SKM-1 (cell line): Measurements from ENCODE around the gene PTGES3.
"Not testable (repeated sequence)": the region's sequence is repeated elsewhere in the genome, so short reads cannot be mapped to it uniquely, and the experiment has no call there.

Experiments
- DNase-seq: peaks from one replicate; lab custom pipeline; 2025; ENCODE audit not compliant: unreplicated experiment; lab: John Stamatoyannopoulos, UW

PTGES3 gene

GRCh38 chr12:56688129-56688845, at the start of gene PTGES3:
Gene PTGES3, minus strand, starts transcription at chr12:56688284. Its CDS starts 285 bp downstream, at chr12:56687999.
- peak; percentile 84 for DNase-seq

DNA sequence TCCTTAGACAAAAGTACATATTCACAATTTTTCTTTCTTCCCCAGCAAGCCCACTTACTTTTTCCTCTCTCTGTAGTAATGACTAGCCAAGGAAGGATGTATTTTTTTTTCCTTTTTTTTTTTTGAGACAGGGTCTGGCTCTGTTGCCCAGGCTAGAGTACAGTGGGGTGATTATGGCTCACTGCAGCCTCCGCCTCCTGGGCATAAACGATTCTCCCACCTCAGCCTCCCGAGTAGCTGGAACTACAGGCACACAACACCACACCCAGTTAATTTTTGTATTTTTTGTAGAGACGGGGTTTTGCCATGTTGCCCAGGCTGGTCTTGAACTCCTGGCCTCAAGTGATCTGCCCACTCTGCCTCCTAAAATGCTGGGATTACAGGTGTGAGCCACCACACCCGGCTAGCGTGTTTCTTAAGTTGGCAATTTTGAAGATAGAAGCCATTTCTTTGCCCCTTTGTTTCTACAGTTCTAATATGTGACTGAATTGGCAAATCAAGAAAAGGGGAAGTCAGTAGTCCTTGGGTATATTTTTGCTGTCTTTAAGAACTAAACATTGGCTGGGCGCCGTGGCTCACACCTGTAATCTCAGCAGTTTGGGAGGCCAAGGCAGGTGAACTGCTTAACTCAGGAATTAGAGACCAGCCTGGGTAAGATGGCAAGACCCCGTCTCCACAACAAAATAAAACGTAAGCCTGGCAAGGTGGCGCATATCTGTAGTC, 40.2 kb upstream of the PTGES3 start:
- no peak for DNase-seq

DNA sequence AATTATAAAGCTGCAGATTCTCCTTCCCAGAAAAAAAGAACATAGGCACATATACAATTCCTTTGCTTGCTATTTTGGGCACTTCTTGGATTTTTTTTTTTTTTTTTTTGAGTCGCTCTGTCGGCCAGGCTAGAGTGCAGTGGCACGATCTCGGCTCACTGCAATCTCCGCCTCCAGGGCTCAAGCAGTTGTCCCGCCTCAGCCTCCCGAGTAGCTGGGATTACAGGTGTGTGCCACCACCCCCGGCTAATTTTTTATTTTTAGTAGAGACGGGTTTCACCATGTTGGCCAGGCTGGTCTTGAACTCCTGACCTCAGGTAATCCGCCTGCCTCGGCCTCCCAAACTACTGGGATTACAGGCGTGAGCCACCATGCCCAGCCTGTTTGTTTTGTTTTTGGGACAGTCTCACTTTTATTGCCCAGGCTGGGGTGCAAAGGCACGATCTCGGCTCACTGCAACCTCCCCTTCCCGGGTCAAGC, 38.2 kb upstream of the PTGES3 start:
- not testable (repeated sequence) for DNase-seq

DNA sequence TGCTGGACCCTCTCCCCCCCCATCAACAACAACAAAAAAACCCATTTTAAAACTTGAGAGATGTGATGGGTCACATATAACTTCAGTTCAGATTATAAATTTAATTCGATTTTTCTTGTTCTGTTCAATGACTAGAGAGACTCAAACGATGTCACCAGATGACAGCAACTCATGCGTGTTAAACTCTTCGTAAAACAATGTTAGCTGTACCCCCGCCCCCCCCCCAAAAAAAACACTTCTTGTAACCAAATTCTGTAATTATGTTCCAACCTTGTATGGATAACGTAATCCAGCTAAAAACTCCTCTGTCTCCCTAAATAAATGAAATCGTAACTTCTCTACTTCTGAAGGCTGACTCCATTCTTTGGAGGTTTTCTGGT, 37.6 kb upstream of the PTGES3 start:
- no peak for DNase-seq

GRCh38 chr12:56724972-56725722, 37.1 kb upstream of the PTGES3 start, which contains the start of gene NACA:
Gene NACA, minus strand, starts transcription at chr12:56725299. Its CDS starts 778 bp downstream, at chr12:56724521.
- DNase-seq = peak; percentile 77

- DNase-seq = no peak
Measured at GRCh38 chr12:56724701-56724971, 36.6 kb upstream of the PTGES3 start.

- no peak for DNase-seq
Measured at GRCh38 chr12:56723889-56724700, 36.0 kb upstream of the PTGES3 start.

- no peak for DNase-seq
Measured at GRCh38 chr12:56723352-56723751, 35.3 kb upstream of the PTGES3 start.

DNA sequence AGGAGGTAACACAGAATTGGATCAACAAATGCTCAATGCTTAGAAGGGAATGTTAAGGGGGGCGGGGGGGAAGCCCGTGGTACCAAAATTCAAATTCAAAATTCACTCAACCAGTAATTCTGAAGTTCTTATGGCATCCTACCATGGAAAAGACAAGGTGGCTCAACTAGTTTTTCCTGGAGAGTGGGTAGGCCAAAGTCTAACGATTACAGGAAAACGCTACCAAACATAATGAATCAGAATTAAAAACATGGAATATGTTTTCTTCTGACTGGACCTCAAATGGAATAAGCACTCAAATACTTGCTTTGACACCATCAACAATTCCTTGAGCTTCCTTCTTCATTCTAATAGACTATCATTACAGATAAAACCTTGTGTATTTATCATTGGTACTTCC, 34.7 kb upstream of the PTGES3 start:
- DNase-seq = no peak

DNA sequence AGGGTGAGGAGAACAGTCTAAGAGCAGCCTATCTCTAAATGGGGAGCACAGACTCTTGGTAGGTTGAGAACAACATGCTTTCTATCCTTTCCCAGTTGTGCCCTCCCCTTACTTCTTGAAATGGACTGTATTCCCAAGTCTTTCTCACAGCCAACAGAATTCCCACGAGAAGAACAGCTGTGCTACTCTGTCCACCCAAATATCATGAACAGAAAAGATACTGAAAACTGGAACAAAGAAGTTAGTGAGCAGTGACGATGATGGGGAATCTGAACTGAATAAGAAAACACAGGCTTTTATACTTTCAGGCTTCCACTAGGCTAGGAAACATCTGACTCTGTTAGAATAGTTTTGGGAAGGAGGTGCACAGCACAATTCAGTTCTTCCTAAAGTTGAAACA, 33.6 kb upstream of the PTGES3 start:
- no peak for DNase-seq

DNA sequence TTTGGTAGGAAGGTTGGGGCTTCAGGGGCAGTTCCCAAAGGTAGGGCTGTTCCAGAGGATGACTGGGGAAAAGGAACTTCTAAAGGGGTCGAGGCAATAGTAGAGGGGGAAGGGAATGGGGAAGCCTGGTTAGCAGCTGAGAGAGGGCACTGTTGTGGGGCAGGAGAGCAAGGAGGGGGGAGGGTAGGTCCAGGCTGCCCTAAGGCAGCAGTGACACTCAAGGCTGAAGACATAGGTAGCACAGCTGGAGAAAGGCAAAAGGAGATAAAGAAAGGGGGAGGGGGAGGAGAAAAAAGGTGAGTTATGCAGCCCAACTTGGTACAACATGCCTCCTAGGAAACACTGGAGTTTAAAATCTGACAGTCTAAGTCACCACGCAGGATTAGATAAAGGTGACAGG, 33.1 kb upstream of the PTGES3 start:
- DNase-seq = no peak

DNA sequence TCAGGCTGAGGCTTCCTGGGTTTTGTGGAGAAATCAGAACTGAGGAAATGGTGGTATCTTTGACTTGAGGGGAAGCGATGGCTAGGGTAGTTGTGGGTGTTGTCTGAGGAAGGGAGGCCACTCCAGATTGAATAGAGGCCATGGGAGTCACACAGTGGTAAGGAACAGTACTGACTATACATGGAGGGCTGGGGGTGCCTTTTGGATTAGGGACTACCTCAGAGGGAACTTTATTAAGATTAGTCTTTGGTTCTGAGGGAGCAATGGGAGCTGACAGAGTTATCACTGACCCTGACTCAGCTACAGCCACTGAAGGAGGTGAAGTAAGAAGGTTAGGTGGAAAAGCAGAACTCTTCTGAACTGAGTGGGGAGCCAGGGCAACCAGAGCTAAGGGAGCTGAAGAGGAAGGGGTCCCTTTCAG, 32.7 kb upstream of the PTGES3 start:
- peak; percentile 9 for DNase-seq

- no peak for DNase-seq
Measured at GRCh38 chr12:56719056-56719455, 31.0 kb upstream of the PTGES3 start.

DNA sequence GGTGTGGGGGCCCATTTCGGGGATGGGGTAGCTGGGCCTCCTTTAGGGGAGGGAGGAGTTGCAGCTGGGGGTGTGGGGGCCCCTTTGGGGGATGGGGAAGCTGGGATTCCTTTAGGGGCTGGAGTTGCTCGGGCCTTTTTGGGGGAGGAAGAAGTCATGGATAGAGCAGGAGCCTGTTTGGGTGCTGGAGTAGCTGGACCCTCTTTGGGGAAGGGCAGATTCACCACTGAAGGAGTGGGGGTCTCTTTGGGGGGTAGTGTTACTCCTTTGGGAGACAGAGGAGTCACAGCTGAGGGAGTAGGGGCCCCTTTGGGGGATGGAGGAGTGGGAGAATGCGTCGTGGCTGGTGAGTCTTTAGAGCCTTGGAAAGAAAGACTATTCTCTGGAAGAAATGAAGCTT, 30.6 kb upstream of the PTGES3 start:
- DNase-seq = no peak

- no peak for DNase-seq
Measured at GRCh38 chr12:56718149-56718548, 30.1 kb upstream of the PTGES3 start.

DNA sequence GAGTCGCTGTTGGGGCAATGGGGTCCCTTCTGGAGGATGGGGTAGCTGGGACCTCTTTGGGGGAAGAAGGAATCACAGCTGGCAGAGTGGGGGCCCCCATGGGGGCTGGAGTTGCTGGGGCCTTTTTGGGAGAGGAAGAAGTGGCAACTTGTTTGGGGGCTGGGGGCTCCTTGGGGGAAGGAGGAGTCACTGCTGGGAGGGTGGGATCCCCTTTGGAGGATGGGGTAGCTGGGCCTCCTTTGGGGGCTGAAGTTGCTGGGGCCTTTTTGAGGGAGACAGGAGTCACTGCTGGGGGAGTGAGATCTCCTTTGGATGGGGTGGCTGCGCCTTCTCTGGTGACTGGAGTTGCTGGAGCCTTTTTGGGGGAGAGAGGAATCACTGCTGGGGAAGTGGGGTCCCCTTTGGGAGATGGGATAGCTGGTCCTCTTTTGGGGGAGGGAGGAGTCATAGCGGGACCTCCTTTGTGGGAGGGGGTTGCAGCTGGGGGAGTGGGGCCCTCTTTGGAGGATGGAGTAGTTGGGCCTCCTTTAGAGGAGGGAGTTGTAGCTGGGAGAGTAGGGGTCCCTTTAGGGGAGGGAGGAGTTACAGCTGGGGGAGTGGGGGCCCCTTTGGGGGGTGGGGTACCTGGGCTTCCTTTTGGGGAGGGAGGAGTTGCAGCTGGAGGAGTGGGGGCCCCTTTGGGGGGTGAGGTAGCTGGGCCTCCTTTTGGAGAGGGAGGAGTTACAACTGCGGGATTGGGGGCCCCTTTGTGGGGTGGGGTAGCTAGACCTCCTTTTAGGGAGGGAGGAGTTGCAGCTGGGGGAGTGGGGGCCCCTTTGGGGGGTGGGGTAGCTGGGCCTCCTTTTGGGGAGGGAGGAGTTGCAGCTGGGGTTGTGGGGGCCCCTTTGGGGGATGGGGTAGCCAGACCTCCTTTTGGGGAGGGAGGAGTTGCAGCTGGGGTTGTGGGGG, 29.1 kb upstream of the PTGES3 start:
- DNase-seq = no peak

DNA sequence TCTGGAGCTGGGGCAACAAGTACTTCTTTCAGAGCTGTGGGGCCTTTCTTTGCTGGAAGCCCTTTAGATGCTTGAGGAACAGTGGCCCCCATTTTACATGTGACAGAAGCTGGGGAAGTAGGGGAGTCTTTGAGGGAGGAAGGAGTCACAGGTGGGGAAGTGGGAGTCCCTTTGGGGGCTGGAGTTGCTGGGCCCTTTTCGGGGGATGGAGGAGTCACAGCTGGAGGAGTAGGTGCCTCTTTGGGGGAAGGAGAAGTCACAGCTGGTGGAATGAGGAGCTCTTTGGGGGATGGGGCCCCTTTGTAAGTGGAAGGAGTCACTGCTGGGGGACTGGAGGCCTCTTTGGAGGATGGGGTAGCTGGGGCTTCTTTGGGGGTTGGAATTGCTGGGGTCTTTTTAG, 28.4 kb upstream of the PTGES3 start:
- DNase-seq = no peak

DNA sequence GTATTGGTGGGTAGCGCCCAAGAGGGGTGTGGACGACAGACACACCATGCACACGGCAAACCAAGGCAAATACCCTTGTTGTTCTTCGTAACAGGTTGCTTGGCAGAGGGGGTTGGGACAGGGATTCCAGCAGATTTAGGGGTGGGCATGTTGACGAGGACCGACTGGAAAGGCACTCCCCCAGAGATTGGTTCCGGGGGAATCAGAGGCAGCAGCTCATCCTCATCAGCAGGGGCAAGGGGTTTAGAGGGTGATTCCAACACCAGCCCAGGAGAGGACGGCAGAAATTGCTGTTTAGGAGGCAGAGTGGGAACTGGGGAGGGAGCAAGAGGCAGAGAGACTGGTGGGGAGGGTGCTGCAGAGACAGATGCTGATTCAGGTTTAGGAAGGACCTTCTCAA, 27.7 kb upstream of the PTGES3 start:
- DNase-seq = no peak

DNA sequence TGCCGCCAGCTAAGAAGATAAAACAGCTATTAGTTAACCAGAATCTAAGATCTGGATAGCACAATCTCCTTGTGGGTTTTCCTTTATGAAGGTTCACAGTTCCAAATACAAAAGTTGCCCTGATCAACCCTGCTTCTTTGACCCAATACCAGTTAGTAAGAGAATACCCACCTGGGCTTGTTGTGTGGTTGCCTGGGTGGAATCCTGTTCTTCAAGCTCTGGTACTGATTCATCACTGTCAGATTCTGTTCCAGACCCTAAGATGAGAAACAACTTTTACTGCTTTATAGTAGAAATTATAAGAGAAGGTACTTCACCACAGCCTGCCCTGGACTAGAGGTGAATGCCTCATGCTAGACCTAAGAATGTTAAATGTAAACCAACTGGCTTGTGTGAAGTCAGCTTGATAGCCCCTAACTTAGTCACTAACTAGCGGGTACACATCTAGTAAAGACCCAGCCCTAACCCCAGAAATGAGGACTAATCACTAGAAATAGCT, 26.4 kb upstream of the PTGES3 start:
- no peak for DNase-seq

- no peak for DNase-seq
Measured at GRCh38 chr12:56713345-56713744, 25.3 kb upstream of the PTGES3 start.
